ENCODE measurements around the gene ABR.
"Not testable (repeated sequence)": the region's sequence is repeated elsewhere in the genome, so short reads cannot be mapped to it uniquely, and the experiment has no call there.

The ABR gene

DNA sequence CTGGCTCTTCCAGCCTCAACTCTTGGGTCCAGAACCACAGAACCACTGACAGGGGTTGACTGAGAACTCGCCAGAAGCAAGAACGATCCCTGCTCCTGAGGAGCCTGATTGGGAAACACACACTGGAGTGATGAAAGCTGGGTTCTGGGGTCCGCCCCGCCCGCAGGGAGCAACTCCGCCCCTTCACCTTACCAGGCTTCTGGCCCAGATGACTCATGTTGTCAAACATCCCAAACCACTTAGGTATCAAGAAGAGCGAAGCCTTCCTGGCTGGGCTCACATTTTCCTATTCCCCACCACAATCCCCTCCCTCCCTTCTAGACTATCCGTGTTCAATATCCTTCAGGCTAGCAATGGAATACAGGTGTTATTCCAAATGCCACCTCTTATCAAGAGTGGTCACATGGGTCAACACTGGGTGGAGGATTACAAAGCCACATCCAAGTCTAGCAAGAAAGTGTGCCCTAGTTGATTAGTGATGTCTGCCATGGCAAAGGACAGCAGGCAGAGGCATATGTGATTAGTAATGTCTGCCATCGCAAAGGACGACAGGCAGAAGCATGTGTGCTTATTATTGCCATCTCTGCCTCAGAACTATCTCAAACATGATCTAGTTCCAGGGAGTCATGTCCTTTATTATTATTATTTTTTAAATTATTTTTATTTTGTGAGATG lies 112.4 kb downstream of the ABR start:
- DNase-seq = no peak

DNA sequence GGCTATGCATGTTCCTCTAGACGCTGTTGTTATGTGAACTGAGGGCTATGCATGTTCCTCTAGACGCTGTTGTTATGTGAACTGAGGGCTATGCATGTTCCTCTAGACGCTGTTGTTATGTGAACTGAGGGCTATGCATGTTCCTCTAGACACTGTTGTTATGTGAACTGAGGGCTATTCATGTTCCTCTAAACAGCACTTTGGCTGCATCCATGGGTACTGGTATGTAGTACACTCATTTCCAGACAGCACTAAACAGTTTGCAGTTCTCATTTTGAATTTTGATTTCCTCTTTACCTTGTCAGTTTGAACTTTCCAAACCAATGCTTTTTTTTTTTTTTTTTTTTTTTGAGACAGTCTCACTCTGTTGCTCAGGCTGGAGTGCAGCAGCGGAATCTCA lies 114.4 kb downstream of the ABR start:
- not testable (repeated sequence) for DNase-seq

DNA sequence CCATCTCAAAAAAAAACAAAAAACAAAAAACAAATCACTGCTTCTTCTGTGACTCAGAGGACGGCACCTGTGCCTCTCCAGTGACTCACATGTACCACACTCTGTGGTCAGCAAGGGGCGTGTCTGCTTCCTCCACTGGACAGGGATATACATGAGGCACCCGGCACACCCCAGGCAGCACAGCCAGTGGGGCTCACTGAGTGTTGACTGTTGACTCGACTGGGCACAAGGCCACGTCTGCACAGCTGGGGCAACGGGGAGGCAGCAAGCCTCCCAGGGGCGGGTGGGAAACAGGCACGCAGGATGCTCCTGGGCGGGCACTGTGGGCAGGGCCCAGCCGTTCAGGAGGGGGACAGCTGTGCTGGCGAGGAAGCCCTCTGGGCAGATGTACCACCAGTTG lies 118.8 kb downstream of the ABR start:
- no peak for DNase-seq

DNA sequence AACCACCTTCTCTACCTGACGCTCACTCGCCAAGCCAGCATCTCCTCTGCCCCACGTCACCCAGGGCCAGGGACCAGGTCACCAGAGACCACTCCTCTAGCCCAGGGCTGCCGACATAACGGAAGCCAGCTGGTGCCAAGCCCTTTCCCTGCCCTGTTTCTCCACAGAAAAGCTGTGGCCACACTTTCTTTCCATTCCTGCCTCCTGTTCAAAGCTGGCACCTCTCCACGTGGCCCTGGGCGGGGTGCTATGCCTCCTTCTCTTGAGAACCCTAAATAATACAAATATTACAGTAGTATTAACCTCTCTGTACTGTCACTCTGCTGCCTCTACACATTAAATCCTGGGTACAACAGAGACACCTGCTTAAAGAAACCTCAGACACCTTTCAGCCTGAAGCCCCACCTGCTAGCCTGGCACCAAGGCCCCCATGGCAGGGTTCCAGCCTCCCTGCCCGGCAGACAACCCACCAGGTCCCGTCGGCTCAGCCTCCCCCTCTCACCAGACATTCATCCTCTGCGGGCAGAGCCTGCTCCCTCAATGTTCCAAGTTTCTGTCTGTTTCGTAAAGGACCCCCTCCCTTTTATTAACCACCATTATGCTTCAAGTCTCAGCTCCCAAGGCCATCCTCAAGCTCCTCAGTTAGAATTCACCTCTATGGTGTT lies 120.5 kb downstream of the ABR start:
- no peak for DNase-seq

DNA sequence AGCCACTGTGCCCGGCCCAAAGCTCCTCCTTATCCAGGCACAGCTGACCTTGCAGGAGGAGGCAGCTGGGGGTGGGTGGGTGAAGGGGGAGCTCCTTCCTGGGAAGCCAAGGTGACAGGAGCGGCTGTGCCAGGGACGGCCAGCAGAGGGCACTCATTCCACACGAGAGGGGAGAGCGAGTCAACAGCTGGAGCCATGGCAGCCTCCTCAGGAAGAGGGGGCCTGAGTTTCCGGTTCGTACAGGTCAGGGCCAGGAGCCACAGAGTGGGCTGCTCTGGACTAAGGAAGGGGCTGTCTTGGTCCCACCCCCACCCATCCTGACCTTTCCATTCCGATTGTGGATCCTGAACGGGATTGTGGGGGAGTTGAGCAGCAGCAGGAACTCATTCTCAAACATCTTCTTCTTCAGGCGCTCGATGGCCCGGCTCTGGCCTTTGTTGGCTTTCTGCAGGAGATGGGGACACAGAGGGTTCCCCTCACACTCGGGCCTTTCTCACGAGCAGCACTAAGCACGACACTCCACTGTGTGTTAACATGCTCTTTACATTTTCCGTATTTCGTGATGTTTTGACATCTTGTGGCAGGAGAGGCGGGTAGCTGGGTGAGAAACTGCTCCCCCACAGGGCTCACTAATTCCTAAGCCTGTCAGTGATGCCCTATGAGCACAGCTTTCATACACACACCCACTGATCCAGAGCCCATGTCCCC lies 121.2 kb downstream of the ABR start:
- no peak for DNase-seq

DNA sequence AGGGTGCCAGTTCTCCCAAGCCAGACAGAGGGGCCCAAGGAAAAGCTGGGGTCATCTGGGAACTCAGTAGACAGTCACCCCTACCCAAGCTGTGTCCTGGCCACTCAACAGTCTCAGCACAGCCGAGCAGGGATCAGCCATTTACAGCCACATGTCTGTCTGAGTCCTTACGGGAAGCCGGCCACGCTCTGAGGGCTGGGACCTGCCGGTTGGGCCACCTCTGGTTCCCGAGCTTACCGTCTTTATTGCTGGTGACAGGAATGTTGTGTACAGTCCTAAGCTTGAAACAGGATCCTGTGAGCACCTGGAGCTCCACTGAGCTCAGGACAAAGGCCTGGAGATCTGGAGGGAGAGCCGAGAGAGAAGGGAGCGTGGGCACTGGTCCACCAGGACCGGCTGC lies 123.0 kb downstream of the ABR start:
- DNase-seq = no peak

DNA sequence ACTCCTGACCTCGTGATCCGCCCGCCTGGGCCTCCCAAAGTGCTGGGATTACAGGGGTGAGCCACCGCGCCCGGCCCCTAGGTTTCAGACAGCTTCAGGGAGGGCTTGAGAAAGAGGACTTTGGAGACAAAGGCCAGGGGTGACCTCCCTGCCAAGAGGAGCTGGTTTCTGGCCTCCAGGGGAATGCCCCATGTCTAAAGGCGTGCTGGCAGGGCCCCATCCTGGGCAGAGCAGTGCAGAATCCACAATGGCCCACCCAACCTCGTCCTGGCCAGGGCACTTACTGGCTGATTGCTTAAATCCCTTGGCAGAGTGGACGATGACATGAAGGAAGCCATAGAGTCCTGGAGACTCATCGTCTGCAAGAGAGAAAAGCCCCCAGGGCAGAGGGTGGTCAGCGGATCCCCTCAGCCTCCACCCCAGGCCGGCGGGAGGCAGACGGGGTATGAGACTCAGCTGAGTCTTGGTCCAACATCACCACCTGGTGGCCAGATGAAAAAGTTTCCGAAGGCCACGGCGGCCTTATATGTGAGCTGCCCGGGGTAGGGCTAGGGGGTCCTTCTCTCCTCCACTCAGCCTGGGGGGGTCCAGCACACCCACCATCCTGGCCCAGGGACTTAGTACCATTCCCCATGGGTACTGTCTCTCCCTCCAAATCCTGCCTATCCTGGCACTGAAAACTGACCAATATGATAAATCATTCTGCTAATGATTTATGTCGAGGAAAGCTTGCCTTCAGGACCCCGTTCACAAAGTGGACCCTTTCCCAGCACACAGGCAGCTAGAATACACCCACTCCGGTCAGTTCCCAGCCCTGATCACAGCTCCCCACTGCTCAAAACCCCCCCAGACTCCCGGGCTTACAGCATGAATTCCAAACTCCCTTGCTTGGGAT lies 123.8 kb downstream of the ABR start:
- no peak for DNase-seq

DNA sequence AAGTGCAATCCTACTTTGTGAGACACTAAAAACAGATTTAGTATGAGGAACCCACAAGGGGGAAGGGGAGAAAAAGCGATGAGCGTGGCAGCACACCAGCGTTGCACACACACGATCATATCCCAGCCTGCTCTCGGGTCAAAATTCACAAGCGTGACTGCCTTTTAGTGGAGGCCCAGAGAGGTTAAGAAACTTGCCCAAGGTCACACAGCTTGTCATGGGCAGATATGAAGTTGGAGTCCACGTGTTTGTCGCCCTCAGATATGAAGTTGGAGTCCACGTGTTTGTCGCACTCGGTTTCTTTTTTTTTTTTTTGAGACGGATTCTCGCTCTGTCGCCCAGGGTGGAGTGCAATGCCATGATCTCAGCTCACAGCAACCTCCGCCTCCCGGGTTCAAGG lies 124.5 kb downstream of the ABR start:
- no peak for DNase-seq

DNA sequence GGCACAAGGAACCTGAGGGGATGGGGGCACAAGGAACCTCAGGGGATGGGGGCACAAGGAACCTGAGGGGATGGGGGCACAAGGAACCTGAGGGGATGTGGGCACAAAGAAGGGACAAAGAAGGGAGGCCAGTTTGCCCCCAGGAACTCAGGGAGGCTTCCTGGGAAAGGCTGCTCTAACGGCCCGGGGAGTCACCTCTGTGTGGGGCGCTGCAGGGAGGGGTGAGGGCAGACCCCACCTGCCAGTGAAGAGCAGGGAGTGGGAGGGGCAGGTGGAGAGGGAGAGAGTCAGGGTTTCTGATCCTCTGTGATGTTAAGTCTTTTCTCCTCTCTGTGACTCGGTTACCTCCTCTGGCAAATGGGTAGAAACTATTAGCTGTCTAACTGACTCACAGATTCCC lies 125.1 kb downstream of the ABR start:
- no peak for DNase-seq

DNA sequence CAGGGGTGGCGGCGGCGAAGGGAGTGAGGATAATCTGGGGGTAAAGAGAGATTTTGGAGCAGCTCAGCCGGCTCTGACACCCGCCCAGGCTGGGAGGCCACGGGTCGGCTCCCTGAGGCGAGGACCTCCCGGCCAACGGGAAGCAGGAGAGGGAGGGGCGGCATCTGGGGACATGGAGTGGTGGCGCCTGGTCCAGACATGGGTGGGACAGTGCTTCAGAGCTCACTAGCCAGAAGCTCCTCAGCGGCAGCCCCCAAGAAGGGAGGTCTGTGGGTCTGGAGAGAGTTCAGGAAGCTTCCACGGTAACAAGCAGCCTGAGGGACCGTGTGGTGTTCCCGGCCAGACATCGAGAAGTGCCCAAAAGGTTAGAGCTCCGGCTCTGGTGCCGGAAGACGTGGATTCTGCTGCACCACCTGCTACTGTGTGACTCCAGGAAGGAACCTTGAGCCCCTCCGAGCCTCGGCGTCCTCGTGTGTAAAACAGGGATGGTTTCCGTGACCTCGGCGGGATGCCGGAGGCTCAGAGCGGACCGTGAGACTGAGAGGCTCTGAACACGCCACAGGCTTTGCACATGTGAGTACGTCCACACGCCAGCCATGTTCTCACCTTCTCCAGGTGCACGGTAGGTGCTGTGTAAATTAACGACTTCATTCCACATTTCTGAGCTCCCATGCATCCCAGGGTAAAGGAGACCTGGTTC lies 126.0 kb downstream of the ABR start:
- DNase-seq = no peak

DNA sequence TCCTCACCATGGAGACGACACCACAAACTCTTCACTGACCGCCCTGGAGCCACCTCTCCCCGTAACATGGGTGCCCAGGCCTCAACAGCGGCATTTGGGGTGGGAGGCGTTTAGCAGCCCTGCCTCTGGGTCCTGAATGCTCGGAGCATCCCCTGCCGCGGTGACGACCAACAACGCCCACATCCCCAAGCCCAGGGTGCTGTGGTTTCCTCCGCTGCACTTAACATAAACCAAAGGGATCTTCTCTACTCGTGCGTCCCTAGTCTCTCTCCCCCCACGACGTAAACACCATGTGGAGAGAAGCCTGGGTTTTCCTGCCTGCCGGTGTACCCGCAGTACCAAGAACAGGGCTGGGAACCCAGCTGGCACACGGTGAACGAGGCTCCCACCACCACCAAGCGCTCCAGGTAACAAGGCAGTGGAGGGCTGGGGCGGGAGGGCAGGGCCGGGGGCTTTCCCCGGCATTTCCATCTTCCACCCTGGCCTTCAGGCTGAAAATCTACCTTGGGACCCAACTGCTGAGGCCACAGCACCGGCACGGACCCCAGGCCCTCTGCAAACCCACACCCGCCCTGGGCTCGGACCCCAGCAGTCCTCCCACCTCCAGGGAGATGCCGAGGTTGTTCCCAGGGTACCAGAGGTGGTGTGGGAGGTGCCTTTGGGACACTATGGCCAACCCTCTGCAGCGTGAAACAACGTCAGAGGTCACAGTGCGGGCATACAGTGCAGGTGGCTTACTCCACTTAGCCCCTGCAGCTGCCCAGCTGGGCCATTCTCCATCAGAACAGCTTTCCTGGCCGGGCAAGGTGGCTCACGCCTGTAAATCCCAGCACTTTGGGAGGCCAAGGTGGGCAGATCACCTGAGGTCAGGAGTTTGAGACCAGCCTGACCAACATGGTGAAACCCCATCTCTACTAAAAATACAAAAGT lies 128.5 kb downstream of the ABR start:
- no peak for DNase-seq

DNA sequence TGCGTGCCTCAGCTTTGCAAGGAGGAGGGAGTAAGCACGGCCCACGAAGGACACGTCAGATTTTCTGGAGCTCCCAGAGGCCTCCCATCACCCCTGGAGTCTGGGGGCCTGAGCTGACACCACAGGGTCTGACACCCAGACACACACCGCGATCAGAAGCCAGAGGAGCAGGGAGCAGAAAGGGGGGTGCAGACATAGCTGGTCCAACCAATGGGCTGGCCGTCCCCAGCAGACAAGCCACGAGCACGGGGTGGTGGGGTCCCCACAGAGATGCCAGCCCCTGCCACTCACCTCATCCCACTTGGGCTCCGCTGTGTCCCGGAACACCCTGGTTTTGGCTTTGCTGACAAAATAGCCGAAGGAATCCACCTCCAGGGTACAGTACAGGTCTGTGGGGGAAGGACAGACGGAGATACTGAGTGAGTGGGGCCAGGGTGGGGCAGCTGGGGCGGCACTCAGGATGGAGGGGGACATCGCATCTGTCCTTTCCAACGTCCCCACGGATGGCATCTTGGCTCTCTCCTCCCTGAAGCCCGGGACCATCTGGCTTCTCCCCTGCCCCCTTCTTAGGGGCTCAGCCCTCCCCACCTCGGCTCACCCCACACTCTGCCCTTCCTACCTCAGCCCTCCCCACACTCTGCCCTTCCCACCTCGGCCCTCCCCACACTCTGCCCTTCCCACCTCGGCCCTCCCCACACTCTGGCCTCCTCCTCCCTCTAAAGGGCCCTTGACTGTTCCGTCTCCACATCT lies 129.4 kb downstream of the ABR start:
- DNase-seq = no peak

DNA sequence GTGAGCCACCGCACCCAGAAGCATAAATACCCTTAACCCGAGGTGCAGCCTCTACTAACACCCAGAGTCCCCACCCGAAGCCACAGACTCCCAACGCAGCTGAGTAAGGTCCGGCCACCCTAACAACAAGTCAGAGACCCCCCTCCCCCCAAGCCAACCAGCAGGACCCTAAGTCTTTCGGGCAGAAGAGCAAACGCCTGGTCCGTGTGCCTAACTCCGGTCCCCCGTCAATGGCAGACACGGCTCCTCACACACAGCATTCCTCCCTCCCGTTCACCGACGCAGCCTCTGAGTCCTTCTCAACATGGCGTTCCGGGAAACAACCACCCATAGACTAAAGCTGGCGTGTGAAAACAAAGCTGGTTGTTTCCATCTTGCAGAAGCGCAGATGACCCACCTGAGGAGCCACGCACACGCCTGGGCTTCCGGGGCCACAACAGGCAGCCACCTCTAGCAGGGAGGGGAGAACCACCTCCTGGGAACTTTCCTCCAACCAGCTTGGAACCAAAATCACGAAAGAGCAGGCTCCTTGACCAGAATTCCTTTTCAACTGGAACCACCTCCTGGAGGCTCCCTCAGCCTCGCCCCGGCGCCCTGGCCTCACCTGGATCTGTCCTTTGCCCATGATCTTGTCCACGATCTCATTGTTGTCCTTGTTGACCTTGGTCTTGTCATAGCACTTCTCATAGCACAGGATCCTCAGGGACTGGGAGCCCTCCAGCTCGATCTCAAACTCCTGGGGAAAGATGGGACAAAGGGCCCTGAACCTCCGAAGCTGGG lies 130.1 kb downstream of the ABR start:
- DNase-seq = no peak

DNA sequence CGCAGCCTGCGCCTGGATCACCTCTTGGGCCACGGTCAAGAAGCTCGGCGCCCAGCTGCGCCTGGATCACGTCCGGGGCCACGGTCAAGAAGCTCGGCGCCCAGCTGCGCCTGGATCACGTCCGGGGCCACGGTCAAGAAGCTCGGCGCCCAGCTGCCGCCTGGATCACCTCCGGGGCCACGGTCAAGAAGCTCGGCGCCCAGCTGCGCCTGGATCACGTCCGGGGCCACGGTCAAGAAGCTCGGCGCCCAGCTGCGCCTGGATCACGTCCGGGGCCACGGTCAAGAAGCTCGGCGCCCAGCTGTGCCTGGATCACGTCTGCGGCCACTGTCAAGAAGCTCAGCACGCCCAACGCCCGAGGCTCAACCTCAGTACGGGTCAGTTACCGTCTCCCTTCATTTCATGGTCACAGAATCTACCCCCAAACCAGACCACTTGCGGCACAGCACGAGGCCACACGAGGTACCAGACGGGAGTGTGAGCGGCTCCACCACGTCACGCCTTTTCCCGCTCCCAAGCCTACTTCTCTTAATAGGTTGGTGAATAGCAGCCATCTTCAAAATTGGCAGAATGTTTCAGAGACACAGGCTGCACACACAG lies 131.2 kb downstream of the ABR start:
- DNase-seq = not testable (repeated sequence)

DNA sequence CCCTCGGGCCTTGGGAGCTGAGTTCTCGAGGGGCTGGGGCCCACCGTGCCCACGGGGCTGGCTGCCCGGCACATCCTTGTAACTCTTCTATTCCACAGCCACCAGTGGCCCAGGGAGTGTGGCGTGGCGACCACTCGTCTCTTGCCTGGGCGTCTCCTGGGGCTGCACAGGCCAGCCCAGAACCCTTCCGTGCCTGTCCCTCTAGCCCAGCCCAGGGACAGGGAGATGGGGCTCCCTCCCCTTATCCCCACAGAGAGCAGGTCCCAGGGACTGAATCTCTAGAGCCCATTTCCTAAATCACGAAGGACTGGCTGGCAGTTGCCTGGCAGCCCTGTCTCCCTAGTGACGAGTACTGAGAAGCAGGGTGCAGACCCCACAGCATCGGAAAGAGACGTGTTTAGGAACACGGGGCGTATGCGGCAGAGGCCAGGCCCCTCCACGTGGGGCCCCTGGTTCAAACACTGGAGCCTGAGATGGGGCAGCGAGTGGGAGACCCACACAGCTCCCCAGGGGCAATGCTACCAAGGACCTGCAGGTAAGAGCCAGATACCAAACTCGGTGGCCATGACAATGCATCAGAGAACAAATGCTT lies 131.8 kb downstream of the ABR start:
- DNase-seq = no peak

DNA sequence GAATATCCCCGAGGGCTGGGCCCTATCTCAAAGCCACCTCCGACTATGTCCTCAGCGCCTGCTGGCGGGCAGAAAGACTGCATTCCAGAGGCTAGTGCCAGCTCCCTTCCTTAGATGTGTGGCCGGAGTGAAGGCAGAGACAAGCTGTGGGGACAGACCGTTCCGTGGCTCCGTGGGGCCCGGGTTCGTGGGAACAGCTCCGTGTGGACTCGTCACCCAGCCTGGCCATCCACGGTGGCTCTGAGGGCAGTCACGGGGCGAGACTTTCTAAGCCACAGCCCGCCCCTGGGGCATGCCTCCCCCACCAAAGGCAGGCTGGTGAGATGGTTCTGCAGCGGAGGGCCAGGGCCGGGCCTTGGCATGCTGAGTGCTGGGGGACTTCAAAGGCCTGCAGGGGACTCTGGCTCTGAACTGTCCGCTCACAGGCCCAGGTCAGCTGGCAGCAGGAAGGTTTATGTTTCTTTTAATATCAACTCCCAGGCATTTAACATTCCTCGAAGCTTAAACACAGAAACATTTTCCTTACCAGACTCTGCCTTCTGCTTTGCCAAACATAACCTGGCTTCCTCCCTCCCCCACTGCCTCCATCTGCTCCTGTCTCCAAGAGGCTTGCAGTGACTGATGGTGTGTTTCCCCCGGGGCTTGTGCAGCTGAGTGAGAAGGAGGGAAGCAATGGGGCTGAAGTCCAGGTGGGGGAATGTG lies 132.5 kb downstream of the ABR start:
- DNase-seq = no peak

DNA sequence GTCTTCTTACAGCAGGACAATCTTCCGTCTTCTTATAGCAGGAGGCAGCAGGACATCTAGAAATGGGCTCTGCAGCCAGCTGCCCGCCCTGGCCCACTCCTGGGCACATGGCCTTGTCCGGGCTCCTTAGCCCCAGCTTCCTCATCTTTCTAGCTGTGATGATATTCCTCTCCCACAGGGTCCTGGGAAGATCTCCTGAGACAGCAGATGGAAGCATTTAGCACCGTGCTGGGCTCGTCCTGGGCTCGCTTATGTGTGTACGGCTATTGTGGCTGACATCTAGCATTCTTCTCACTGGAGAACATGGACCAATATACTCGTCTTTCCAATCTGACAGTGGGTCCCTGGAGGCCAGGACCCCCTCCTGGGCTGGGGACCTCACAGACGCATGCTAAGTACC lies 134.3 kb downstream of the ABR start:
- no peak for DNase-seq

DNA sequence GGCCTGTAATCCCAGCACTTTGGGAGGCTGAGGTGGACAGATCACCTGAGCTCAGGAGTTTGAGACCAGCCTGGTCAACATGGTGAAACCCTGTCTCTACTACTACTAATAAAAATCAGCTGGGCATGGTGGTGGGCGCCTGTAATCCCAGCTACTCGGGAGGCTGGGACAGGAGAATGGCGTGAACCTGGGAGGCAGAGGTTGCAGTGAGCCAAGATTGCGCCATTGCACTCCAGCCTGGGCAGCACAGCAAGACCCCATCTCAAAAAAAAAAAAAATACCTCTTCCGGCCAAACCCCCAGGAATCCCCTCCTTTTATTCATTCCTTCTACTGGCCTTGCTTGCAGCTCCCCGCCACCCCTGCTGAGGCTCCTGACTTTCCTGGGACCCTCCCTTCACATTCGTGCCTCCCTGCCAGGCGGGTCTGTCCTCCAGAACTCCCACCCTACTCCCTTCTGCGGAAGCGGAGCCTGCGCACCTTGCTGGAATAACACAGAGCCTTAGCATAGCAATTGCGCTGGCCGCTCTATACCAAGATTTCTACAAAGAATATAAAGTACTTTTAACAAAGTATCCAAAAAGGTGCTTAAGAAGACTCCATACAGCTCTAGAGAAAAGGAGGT lies 135.3 kb downstream of the ABR start:
- not testable (repeated sequence) for DNase-seq
